SIG-M5 (cell line): ENCODE measurements around the gene RNF128.

ENCODE experiments used
- DNase-seq: peaks from one replicate; lab custom pipeline; 2025; lab: John Stamatoyannopoulos, UW

Gene RNF128, protein sequence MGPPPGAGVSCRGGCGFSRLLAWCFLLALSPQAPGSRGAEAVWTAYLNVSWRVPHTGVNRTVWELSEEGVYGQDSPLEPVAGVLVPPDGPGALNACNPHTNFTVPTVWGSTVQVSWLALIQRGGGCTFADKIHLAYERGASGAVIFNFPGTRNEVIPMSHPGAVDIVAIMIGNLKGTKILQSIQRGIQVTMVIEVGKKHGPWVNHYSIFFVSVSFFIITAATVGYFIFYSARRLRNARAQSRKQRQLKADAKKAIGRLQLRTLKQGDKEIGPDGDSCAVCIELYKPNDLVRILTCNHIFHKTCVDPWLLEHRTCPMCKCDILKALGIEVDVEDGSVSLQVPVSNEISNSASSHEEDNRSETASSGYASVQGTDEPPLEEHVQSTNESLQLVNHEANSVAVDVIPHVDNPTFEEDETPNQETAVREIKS

DNA sequence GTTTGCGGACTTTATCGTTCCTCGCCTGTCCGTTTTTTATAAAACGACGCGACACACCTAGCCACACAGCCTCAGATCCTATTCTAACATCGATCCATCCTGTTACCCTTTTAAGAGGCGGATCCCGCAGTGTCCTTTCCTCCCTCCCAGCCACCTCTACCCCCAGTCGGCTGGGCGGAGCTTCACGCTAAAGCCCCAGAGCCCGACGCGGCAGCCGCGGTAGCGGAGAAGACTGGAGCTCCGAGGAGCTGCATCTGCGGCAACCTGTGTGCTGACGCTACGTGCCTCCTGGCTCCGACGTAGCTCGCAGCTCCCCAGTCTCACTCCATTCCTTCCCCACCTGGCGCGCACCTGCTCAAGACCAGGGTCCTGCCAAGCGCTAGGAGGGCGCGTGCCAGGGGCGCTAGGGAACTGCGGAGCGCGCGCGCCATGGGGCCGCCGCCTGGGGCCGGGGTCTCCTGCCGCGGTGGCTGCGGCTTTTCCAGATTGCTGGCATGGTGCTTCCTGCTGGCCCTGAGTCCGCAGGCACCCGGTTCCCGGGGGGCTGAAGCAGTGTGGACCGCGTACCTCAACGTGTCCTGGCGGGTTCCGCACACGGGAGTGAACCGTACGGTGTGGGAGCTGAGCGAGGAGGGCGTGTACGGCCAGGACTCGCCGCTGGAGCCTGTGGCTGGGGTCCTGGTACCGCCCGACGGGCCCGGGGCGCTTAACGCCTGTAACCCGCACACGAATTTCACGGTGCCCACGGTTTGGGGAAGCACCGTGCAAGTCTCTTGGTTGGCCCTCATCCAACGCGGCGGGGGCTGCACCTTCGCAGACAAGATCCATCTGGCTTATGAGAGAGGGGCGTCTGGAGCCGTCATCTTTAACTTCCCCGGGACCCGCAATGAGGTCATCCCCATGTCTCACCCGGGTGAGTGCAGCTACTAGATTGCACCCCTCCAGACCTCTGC is at the start of gene RNF128:
Gene RNF128, plus strand, starts transcription at position 217 of the 953 bp plus-strand sequence. Its CDS starts 213 bp downstream, at position 430.
- DNase-seq = no peak

DNA sequence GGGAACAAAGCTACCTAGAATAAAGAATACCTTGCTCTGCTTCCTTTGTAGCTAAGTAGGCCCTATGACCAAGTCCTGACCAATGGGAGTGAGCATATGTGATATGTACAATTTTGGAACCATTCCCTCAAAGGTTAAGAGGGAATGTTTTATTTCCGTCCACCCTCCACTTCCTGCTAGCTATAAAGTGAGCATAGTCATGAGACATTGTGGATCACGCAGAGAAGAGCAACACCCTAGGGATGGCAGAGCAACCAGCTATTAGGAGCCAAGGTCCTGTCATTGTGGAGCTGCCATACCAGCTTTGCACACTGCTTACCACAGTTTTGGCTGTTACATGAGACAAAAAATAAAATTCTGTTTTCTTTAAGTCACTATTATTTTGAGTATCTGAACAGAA is 45.8 kb upstream of the RNF128 start:
- no peak for DNase-seq

DNA sequence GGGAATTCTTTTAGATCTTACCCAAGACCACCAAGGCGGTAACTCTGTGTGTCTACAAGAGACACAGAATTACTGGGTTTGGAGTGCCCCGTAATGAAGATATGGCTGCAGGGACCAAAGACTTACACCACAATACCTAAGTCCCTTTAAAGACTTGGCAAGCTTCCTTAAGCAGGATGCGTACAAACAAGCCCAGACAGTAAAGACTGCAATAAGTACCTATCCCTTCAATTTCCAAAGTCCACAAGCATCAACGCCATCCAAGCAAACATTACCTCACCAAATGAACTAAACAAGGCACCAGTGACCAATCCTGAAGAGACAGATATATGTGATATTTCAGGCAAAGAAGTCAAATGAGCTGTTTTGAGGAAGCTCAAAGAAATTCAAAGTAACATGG is 42.3 kb upstream of the RNF128 start:
- DNase-seq = no peak

DNA sequence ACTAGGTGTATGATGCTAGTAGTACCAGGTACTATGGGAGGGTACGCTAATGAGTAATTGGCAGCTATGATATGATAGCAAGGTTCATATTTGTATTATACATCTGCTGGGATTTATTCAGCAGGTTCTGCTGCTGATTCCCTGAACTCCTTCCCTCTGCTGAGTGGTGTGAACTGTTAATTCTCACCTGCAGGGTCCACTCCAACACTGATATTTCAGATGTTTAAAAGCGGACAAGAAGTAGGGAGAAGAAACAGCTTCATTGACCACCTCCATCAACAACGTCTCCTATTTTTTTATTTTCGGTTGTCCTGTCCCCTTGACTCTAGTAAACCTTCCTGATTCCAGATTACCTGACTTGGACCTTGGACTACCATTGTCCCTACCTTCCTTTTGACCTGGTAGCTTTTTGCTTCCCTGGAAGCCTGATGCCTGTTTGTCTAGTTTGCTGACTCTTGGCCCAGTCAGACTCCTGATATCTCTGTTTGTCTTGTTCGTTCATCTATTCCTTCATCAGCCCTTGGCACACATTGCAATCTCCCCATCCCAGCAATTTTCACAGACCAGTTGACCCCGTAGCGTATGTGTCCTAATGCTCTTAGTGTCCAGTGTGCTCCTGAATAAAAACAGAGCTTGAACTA is 34.0 kb upstream of the RNF128 start:
- DNase-seq = no peak

DNA sequence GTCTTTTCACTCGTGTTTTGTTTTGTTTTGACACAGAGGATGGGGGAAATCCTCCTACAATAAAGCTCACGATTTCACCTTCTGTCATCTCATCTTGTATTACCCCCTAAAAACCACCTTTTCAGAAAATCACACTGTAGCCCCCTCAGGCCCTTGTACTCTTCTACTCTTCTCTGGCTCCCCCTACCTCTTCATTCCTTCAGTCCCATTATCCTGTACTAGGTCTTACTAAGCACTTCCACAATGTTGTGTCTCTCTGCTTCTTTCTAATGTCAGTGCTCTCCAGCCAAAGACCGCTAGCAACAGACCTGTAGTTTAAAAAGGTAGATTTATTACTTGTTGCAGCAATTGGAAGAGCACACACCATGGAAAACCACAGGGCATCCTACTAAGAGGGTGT is 30.0 kb upstream of the RNF128 start:
- DNase-seq = no peak

DNA sequence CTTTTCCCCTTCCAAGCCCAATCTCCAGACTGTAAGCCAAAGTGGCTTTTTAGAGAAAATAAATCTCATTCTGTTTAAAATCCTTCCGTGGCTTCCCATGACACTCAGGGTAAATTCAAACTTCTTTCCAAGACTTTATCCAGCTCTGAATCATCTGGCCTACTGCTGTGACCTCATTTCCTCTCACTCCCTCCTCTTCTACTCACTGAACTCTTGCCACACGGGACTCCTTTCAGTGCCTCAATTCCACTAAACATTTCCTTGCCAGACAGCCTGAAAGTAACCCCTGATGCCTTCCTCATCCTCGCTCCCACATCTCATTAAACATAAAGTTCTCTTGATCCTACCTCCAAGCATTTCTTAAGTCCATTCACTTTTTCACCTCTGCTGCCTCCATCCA is 27.8 kb upstream of the RNF128 start:
- no peak for DNase-seq

DNA sequence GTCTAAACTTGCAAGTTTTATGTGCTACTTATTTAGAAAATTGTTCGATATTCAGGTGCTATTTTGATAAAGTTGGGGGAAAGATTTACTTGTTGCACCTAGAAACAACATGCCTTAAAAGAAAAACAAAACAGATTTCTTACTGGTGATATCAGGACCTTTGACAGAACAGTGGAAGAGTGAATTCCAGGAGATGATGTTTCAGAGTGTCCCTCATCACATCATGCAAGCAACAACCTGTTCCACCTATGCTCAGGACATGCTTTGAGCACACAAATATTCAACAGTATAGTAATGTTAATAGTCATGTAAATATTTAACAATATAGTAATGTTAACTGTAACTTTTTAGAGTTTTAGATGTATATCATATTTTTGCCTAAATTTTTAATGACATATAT is 23.9 kb upstream of the RNF128 start:
- no peak for DNase-seq

DNA sequence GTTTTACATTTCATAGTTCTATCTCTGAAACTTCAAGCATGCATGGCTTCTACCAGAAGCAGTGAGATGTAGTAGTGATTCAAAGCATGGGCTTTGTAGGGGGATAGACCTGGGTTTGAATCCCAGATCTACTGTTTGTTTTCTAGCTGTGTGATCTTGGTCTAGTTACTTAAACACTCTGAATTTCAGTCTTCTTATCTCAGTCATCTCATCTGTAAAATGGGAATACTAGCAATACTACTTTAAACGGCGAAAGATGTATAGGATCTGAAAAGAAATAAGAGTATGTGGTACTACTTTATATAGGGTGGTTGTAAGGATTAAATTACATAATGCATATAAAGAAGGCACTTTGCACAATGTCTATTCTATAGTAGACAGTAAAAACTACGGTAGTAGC is 20.0 kb upstream of the RNF128 start:
- no peak for DNase-seq

DNA sequence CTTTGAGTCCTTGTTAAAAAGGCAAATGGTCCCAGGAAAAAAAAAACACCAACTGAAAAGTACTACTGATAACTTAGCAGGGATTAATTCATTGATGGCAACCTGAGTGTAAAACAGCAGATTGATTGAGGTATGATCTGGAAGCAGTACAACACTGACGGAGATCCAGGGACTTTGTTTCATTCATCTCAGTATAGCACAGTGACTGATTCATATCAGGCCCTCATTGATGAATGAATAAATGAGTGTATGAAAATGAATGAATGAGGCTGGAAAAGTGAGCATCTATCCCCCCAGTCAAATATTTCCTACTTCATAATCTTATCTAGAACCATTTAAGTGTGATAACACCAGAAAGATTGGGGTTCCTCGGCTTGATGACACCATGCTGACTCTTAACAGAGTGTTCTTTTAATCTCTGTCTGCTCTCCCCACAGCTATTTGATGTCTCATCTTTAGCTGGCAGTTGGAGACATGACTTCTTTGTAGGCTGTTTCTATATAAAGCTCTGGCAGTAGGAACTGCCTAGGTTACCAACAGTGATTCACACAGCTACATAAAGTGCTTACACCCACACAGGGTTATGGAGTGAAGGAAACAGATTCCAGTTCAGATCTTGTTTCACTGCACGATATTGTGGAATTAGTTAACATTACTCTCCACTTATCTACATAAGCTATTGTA is 18.6 kb upstream of the RNF128 start:
- no peak for DNase-seq

DNA sequence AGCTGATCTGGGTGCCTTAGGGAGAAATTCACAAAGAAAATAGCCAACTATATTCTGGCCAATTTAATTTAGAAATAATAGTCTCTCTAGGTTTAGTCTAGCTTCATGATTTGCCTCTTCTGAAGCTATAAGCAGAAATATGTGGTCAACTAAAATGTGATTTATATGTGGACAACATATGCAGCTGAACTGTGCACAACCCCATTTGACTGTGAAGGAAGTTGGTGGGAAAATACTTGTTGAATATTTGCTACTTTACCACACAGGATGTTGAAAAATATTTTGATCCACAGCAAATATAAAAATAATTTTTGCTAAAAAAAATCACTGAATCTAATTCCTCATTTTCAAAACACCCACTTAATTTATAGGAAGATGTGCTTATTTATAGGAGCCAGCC is 15.7 kb upstream of the RNF128 start:
- DNase-seq = no peak

DNA sequence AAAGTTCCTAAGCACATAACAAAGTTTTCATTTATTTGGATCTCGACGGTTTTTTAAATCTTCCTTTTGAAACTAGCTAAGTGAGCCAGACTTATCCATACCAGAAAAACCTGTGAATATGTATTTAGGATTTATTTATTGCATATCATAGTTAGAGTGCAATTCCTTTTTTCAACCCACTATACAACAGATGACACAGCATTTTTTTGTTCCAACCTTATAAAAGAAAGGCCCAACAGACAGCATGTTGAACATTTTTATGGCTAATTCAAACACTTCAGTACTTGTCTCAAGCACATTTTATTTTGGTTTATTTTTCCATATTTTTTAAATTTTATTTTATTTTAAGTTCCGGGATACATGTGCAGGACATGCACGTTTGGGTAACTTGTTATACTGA is 15.1 kb upstream of the RNF128 start:
- no peak for DNase-seq

DNA sequence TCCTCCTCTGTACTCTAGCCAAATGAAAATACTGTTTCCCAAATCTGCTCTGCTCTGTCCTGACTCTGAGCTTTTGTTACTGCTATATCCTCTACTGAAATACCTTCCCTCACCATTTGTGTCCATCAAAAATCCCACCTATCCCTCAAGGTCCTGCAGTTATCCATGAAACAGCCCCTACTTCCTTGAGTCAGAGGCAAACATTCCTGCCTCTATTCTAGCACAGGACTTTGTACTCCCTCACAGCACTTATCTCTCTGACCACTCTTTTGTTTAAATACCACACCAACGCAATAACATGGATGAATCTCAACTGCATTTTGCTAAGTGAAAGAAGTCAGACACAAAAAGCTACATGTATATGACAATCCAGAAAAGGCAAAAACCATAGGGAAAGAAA is 10.5 kb upstream of the RNF128 start:
- DNase-seq = no peak

DNA sequence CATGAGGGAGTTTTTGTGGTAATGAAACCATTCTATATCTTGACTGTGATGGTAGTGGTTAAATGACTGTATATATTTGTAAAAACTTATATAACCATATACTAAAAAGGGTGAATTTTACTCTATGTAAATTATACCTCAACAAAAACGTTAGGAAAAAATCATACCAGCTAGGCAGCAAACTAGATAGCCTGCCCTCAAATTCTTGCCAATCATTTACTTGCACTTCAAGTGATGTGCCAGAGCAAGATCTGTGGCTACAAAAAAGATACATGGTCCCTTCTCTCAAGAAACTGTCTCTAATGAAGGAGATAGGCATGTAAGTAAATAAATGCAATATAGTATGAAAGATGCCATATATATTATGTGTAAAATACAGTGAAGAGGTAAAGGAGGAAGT is 10.0 kb upstream of the RNF128 start:
- no peak for DNase-seq

DNA sequence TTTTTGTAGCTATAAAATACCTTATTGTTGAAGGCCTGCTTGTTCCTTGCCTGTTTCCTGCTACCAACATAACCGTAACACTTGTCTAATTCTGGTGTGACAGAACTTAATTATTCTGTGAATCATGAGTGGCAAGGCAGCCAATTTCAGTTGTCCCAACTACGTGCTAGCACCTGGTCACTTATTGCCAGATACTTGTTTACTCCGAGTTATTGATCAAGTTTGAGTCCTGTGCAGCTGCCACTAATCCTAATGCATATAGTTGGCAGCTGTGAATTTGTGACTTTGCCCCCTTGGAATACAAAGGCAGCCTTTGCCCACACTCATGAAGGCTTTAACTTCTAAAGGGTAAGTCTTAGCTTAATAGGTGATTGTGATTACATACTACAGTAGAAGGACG is 7.8 kb upstream of the RNF128 start:
- DNase-seq = no peak

DNA sequence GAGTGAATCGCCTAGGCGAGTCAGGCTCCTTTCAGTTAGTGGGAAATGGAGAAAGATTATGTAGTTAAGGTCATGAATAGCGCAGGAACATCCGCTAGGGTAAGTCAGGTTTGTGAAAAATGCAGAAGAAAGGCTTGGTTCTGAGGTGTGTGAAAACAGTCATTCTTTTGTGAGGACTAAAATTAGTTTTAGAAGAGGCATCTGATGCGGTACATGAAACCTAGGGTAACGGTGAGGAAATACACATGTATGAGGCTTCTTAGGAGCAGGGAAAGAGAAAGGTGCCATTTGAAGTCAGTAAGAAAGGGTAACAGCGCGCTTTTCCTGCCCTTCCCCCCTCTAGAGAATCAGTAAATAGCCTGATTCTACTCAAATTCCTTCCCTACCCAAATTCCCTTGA is 570 bp upstream of the RNF128 start:
- no peak for DNase-seq

DNA sequence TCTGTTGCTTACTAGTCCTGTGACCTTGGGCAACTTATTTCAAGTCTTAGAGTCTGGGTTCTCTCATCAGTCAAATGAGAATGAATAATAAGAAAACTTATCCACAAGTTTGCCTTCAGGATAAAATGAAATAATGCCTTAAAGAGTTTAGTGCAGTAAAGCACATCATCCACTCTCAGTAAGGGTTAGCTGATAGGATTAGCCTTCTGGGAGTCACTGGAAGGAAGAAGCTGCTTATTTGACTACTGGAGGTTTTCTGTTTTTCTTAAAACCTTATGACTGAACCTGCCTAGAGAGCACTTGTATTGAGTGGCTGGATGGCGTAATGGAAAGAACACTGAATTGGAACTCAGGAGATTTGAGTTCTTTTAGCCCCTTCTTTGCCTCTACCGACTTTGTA is 1.8 kb downstream of the RNF128 start:
- no peak for DNase-seq

DNA sequence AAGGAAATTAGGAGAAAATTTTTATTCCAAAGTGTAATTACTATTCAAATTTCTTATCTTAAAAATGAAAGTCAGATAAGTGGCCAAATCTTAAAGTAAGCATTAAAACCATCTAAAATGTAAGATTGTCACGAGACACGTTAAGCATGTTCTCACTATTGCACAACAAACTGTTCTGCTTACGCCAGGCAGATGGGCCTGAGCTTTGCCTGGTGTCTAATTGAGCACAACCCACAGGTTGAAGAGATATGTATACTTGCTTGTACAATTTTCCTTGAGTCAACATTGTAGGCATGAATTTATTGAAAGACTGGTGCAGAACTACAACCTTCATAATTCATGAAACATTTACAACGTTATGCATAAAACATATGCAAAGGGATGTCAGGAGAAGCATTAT is 3.9 kb downstream of the RNF128 start:
- no peak for DNase-seq

DNA sequence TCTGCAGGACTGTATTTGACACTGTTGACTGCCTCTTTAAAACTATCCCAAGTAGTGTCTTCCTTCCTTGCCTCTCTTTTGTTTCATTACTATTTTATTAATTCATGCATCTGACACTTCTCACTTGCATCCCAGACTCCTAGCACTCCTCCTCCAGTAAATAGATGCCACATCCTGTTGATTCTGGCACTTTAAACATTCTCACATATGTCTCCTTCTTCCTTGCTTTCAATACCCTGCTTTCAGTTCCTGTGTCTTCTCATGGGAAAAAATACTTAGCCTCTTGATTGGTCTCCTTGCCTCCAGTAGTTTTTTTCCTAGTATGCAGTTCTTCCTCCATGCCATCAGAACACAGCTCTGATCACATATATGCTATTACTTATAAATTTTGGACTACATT is 5.1 kb downstream of the RNF128 start:
- DNase-seq = no peak

DNA sequence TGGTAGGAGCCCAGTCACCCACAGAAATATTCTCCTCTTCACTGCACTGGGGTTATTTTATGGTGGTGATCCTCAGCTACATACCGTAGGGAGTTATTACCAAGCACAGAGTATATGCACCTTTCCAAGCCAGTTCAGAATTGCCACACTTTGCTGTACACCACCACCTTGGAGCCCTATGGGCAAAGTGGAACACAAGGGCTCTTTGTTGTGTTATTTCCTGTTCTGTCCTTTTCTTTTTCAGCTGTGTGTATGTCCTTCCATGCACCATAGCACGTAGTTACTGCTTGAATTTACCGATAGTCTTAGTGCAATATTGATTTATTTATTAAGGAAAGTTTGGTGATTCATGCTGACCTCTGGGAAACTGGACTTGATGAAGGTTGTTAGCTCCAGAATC is 8.3 kb downstream of the RNF128 start:
- DNase-seq = no peak

DNA sequence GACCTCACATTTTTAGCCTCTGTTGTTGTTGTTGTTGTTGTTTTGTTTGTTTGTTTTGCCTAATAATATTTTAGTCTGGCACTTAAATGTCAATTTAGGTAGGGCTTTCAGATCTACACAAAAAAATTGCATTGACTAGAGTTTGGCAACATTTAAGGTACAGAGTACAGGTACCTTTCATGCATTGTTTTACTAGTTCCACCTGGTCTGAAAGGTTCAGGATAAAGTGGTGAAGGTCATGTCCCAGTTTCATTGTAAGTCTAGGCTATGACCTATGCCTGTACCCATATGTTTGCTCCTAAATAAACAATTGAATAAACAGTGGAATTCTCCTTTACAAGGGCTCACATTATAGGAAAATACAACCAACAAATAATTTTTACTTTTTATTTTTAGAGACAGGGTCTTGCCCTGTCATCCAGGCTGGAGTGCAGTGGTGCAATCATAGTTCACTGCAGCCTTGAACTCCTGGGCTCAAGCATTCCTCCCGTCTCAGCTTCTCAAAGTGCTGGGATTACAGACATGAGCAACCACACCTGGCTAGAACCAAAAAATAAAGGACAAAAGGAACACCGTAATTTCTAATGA is 13.8 kb downstream of the RNF128 start:
- no peak for DNase-seq

DNA sequence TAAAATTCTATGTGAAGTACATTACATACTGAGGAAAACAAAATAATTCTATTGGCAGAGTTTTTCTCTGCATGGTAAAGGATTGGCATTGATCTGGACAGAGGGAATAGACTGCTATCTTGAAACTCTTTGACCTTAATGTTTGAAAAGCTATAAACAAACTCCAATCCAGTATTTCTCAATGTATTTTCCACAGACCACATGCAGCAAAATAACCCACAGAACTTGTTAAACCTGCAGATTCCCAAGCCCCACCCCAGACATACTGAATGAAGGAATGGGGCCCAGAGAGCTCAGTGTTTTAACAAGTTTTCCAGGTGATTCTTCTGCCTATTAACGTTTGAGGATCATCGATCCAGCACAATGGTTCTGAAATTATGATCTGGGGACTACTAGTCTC is 15.7 kb downstream of the RNF128 start:
- DNase-seq = no peak

DNA sequence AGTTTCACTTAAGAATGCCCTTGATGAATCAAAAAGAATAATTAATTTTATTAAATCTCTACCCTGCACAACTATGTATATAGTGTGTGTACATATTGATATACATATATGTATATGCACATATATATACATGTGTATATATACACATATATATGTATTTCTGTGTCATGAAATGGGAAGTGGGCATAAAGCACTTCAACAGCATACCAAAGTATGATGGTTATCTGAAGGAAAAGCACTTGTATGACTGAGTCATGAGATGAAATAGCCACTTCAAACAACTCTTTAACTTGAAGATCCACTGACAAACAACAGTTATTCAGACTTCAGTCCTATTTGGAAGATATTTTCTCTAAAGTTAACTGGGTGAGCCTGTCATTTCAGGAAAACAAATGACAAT is 16.3 kb downstream of the RNF128 start:
- no peak for DNase-seq
